Heart right ventricle (tissue), 16 donors: Measurements from ENCODE around the gene ANO2. TPM values are rescaled to one million over a fixed set of nuclear protein-coding genes. Genes with fewer than 3 reads are reported as not detected.
A peak's percentile ranks its signal among the peaks of the same experiment; 100 is the strongest.

Experiments used
- ATAC-seq, 8 donors: fragments of 200-7000 bp; cut with Tn5 transposase; one replicate each; pipeline ENCODE4 v1.9.1; 2020; ENCODE audit warnings: mild to moderate bottlenecking in 8 of 8, moderate library complexity in 8 of 8, moderate number of reproducible peaks in 1 of 8
- DNase-seq, 2 donors: peaks; one replicate each; pipeline ENCODE4 v3.0.0-alpha.2; 2020
- H3K27ac ChIP-seq, 10 donors: fragments of 200-600 bp; sonication (generic) in 2 of 10; one replicate each; pipeline versions ENCODE4 v1.5.0 to v1.8.0; 2020 to 2022; ENCODE audit warnings: mild to moderate bottlenecking in 3 of 10
- H3K27me3 ChIP-seq, 7 donors: fragments of 200-600 bp; one replicate each; pipeline ENCODE4 v1.8.0; 2021 to 2022; ENCODE audit warnings: mild to moderate bottlenecking in 2 of 7
- H3K36me3 ChIP-seq, 9 donors: fragments of 200-600 bp; sonication (generic) in 1 of 9; one replicate each; pipeline versions ENCODE4 v1.5.0 to v1.8.0; 2020 to 2022; ENCODE audit warnings: mild to moderate bottlenecking in 2 of 9
- H3K4me1 ChIP-seq, 9 donors: fragments of 200-600 bp; sonication (generic) in 1 of 9; one replicate each; pipeline versions ENCODE4 v1.5.0 to v1.8.0; 2020 to 2022; ENCODE audit warnings: mild to moderate bottlenecking in 4 of 9
- H3K4me3 ChIP-seq, 10 donors: fragments of 200-600 bp; sonication (generic) in 2 of 10; one replicate each; pipeline versions ENCODE4 v1.5.0 to v1.8.0; 2020 to 2022; ENCODE audit warnings: mild to moderate bottlenecking in 7 of 10, moderate library complexity in 2 of 10
- H3K9me3 ChIP-seq, 11 donors: fragments of 200-600 bp in 10 of 11; sonication (generic) in 2 of 11; one replicate each; pipeline versions ENCODE4 v1.5.0 to v1.8.0; 2013 to 2022; ENCODE audit warnings: mild to moderate bottlenecking in 2 of 11, control low read depth in 1 of 11, moderate library complexity in 1 of 11
- CTCF ChIP-seq, 9 donors: fragments of 200-600 bp; sonication (generic) in 2 of 9; IDR thresholded peaks; one replicate each; pipeline versions ENCODE4 v1.5.0 to v1.8.0; 2021 to 2022; ENCODE audit warnings: antibody characterized with exemption in 9 of 9, mild to moderate bottlenecking in 5 of 9, moderate library complexity in 1 of 9
- WGBS, 2 donors: extraction: QIAGEN DNeasy Blood & Tissue Kit; methylation state at CpG; one replicate each; pipeline ENCODE4 v1.1.7; 2013; ENCODE audit warnings: inconsistent platforms in 1 of 2; 5-methylcytosine and 5-hydroxymethylcytosine counted together
- intact Hi-C, 10 donors: fragments of 100-400 bp; cut with DNase I; formaldehyde crosslinking; loops; one replicate each; pipeline versions ENCODE4 v1.11.1 to v1.14.2; 2022
- polyA plus RNA-seq, 2 donors: library from polyadenylated mRNA; stranded (reverse); fragments of 200-250 nt; gene quantifications; one replicate each; pipeline ENCODE4 v1.2.3, GENCODE V29; 2013
- total RNA-seq, 10 donors: library from RNA; stranded (reverse); fragmentation: NEBNext Ultra II Directional in 3 of 10; extraction: Animal tissue kit (Norgen Biotek cat#: 25700) in 3 of 10; gene quantifications; one replicate each; pipeline versions ENCODE4 v1.2.1 to v1.2.4, GENCODE V29; 2021 to 2023
- donor health status: Arrhythmogenic right ventricular cardiomyopathy.
- donor health status: ischemic (EF 13 %, LVEDD 7.1; RV severe dilation, severe dysfunction).
- donor health status: healthy with polysubstance abuse.
- donor health status: DM: no; HTN: yes; CAD: no.
- donor health status: DM: no; HTN: no; CAD: no.
- donor health status: ischemic (EF 25% LVEDD 6.9; RV normal size, moderate dysfunction).
- donor health status: ischemic (EF 25% LVEDD 5.7; RV mildly dilated, moderate dysfunction).
- donor health status: healthy.
- donor health status: DM: yes; HTN: yes; CAD: no.
- donor health status: Ischemic cardiomyopathy.
- donor health status: ischemic (EF 35%, LVEDD 5.7; RV mildly dilated, moderate dysfunction).
- donor health status: nonischemic (EF 11% LVEDD 7.7; RV severe dilation, severe dysfunction).
- donor health status: DM: yes; HTN: yes; CAD: no.
- donor health status: PGD.
- donor health status: ischemic (EF 29% LVEDD 5.4; RV normal size, mild dysfunction).
- donor health status: nonischemic (EF 23%, LVEDD 6.1; RV moderate dilation, normal function).

Gene ANO2
- total and polyA plus RNA-seq, 12 donors: 4.0 to 15.2 (median 12.0) TPM

- Histone ChIP-seq H3K36me3 (peaks cover 0 to 19% (median 0%) of the 10 kb centered on the region in 9 donors), H3K9me3 (no peaks in the 10 kb centered on the region), H3K27ac (peak overlapping the region in 5 of 10 donors; percentile 27 to 66 (median 34)), H3K27me3 (no peaks in the 10 kb centered on the region), H3K4me1 (peaks cover 0 to 30% (median 6%) of the 10 kb centered on the region in 9 donors), H3K4me3 (no peak overlapping the region)
- DNase-seq (peak; percentile 56 to 74), ATAC-seq (peak; percentile 87 to 92 (median 90))
- peak; percentile 70 to 89 (median 86) for TF ChIP-seq CTCF (IDR thresholded peaks at IDR 0.05)
- 18 to 32% methylated on average over 6 of the region's 6 CpGs for WGBS, 2 donors
- intact Hi-C loops: loop anchor here in 2 of 10 donors (5.0 to 10.0 kb wide), 3 partner anchors 47 to 127 kb away; no protein-coding TSS in a partner anchor
Observed at GRCh38 chr12:5745251-5745888, 199.7 kb downstream of the ANO2 start.

GRCh38 chr12:5742258-5742657, 202.8 kb downstream of the ANO2 start:
- Histone ChIP-seq H3K36me3 (peaks cover 0 to 18% (median 0%) of the 10 kb centered on the region in 9 donors), H3K4me3 (no peak overlapping the region), H3K9me3 (no peaks in the 10 kb centered on the region), H3K4me1 (peaks cover 0 to 30% (median 6%) of the 10 kb centered on the region in 9 donors), H3K27ac (peak overlapping the region in 3 of 10 donors; percentile 12 to 50 (median 20)), H3K27me3 (no peaks in the 10 kb centered on the region)
- intact Hi-C loops: loop anchor here in 1 of 10 donors (10.0 kb wide), 1 partner anchor 53 kb away; no protein-coding TSS in a partner anchor
- TF ChIP-seq CTCF (IDR thresholded peaks at IDR 0.05): no peak
- DNase-seq: no peak
- peak in 2 of 8 donors; percentile 45 to 51 for ATAC-seq
- 73 to 75% methylated on average over 2 of the region's 2 CpGs for WGBS, 2 donors

- 83 to 86% methylated on average over 5 of the region's 5 CpGs for WGBS, 2 donors
Observed at GRCh38 chr12:5739917-5740316, 205.1 kb downstream of the ANO2 start.

GRCh38 chr12:5737778-5738177, 207.3 kb downstream of the ANO2 start:
- Histone ChIP-seq H3K27ac (no peak overlapping the region), H3K4me1 (peaks cover 0 to 6% (median 0%) of the 10 kb centered on the region in 9 donors), H3K27me3 (no peaks in the 10 kb centered on the region), H3K4me3 (no peak overlapping the region), H3K9me3 (no peaks in the 10 kb centered on the region), H3K36me3 (peaks cover 0 to 26% (median 0%) of the 10 kb centered on the region in 9 donors)
- WGBS, 2 donors: 97 to 98% methylated on average over 3 of the region's 3 CpGs
- DNase-seq: no peak
- no peak for ATAC-seq
- no peak for TF ChIP-seq CTCF (IDR thresholded peaks at IDR 0.05)
- intact Hi-C loops: no loop called here

More at GRCh38 chr12:5739917-5740316, 205.1 kb downstream of the ANO2 start:
- Histone ChIP-seq H3K4me1 (peaks cover 0 to 18% (median under 1%) of the 10 kb centered on the region in 9 donors), H3K27me3 (no peaks in the 10 kb centered on the region), H3K4me3 (no peak overlapping the region), H3K9me3 (no peaks in the 10 kb centered on the region), H3K27ac (no peak overlapping the region), H3K36me3 (peaks cover 0 to 18% (median 0%) of the 10 kb centered on the region in 9 donors)
- ATAC-seq (no peak), DNase-seq (no peak)
- intact Hi-C loops: loop anchor here in 1 of 10 donors (10.0 kb wide), 1 partner anchor 55 kb away; no protein-coding TSS in a partner anchor
- no peak for TF ChIP-seq CTCF (IDR thresholded peaks at IDR 0.05)
